ENCODE measurements around the gene LEF1.
"Not testable (repeated sequence)": the region's sequence is repeated elsewhere in the genome, so short reads cannot be mapped to it uniquely, and the experiment has no call there.

LEF1 gene

GRCh38 chr4:108055787-108056186, 112.9 kb downstream of the LEF1 start:
- DNase-seq: no peak

- DNase-seq: no peak
Observed at GRCh38 chr4:108054025-108054638, 114.6 kb downstream of the LEF1 start.

- no peak for DNase-seq
Observed at GRCh38 chr4:108053251-108053711, 115.5 kb downstream of the LEF1 start.

GRCh38 chr4:108052558-108053120, 116.1 kb downstream of the LEF1 start:
- DNase-seq: no peak

GRCh38 chr4:108051343-108051742, 117.4 kb downstream of the LEF1 start:
- no peak for DNase-seq

GRCh38 chr4:108050166-108051111, 118.3 kb downstream of the LEF1 start:
- DNase-seq: not testable (repeated sequence)

GRCh38 chr4:108049406-108049805, 119.3 kb downstream of the LEF1 start:
- DNase-seq: no peak

GRCh38 chr4:108048997-108049396, 119.7 kb downstream of the LEF1 start:
- DNase-seq: no peak

GRCh38 chr4:108048157-108048556, 120.6 kb downstream of the LEF1 start:
- DNase-seq: no peak

GRCh38 chr4:108047199-108047598, 121.5 kb downstream of the LEF1 start:
- DNase-seq: no peak

- no peak for DNase-seq
Observed at GRCh38 chr4:108045687-108046024, 123.1 kb downstream of the LEF1 start.

GRCh38 chr4:108044951-108045686, 123.6 kb downstream of the LEF1 start:
- no peak for DNase-seq

GRCh38 chr4:108043526-108043925, 125.2 kb downstream of the LEF1 start:
- DNase-seq: no peak

- no peak for DNase-seq
Observed at GRCh38 chr4:108042927-108043326, 125.8 kb downstream of the LEF1 start.

- DNase-seq: no peak
Observed at GRCh38 chr4:108037884-108038283, 130.8 kb downstream of the LEF1 start.

GRCh38 chr4:108036213-108036612, 132.5 kb downstream of the LEF1 start:
- no peak for DNase-seq

GRCh38 chr4:108035691-108036090, 133.0 kb downstream of the LEF1 start:
- no peak for DNase-seq

GRCh38 chr4:108034565-108034964, 134.2 kb downstream of the LEF1 start:
- no peak for DNase-seq

- DNase-seq: no peak
Observed at GRCh38 chr4:108033348-108033747, 135.4 kb downstream of the LEF1 start.

GRCh38 chr4:108031427-108032083, 137.2 kb downstream of the LEF1 start:
- no peak for DNase-seq

- peak; percentile 85 for DNase-seq
Observed at GRCh38 chr4:108030332-108030731, 138.4 kb downstream of the LEF1 start.

- no peak for DNase-seq
Observed at GRCh38 chr4:108029731-108030130, 139.0 kb downstream of the LEF1 start.
